ENCODE measurements around the gene TMBIM1.
A peak's percentile ranks its signal among the peaks of the same experiment; 100 is the strongest.

TMBIM1 gene

GRCh38 chr2:218267259-218267658 lies 25.0 kb downstream of the TMBIM1 start:
- no peak overlapping the region for H3K27ac Mint-ChIP-seq
- H3K9me3 Mint-ChIP-seq = no peaks in the 10 kb centered on the region
- TF ChIP-seq CTCF (IDR thresholded peaks at IDR 0.05) = no peak
- no peak for DNase-seq
- H3K4me1 Mint-ChIP-seq = peaks cover 37% of the 10 kb centered on the region
- H3K4me3 Mint-ChIP-seq = peak overlapping the region; percentile 55
- no peaks in the 10 kb centered on the region for H3K27me3 Mint-ChIP-seq (ENCODE audit: low read depth, poor library complexity)
- H3K36me3 Mint-ChIP-seq (ENCODE audit: low read depth) = peaks cover 28% of the 10 kb centered on the region

- no peak for DNase-seq
- H3K27ac Mint-ChIP-seq = no peak overlapping the region
- H3K4me3 Mint-ChIP-seq = no peak overlapping the region
- peaks cover 28% of the 10 kb centered on the region for H3K36me3 Mint-ChIP-seq (ENCODE audit: low read depth)
- no peak for TF ChIP-seq CTCF (IDR thresholded peaks at IDR 0.05)
- peaks cover 36% of the 10 kb centered on the region for H3K4me1 Mint-ChIP-seq
- H3K9me3 Mint-ChIP-seq = no peaks in the 10 kb centered on the region
- no peaks in the 10 kb centered on the region for H3K27me3 Mint-ChIP-seq (ENCODE audit: low read depth, poor library complexity)
Measured at GRCh38 chr2:218266316-218266979, 25.9 kb downstream of the TMBIM1 start.

- Mint-ChIP-seq H3K27me3 (ENCODE audit: low read depth, poor library complexity) (no peaks in the 10 kb centered on the region), H3K36me3 (ENCODE audit: low read depth) (peaks cover 28% of the 10 kb centered on the region), H3K9me3 (no peaks in the 10 kb centered on the region), H3K4me3 (no peak overlapping the region), H3K4me1 (peaks cover 38% of the 10 kb centered on the region), H3K27ac (no peak overlapping the region)
- DNase-seq = no peak
- no peak for TF ChIP-seq CTCF (IDR thresholded peaks at IDR 0.05)
Measured at GRCh38 chr2:218265626-218266025, 26.7 kb downstream of the TMBIM1 start.

- peaks cover 28% of the 10 kb centered on the region for H3K36me3 Mint-ChIP-seq (ENCODE audit: low read depth)
- no peak for DNase-seq
- H3K4me1 Mint-ChIP-seq = peaks cover 44% of the 10 kb centered on the region
- H3K4me3 Mint-ChIP-seq = no peak overlapping the region
- H3K27ac Mint-ChIP-seq = no peak overlapping the region
- H3K27me3 Mint-ChIP-seq (ENCODE audit: low read depth, poor library complexity) = no peaks in the 10 kb centered on the region
- H3K9me3 Mint-ChIP-seq = no peaks in the 10 kb centered on the region
- TF ChIP-seq CTCF (IDR thresholded peaks at IDR 0.05) = no peak
Measured at GRCh38 chr2:218264773-218265561, 27.3 kb downstream of the TMBIM1 start.

GRCh38 chr2:218263817-218264641 lies 28.3 kb downstream of the TMBIM1 start:
- Mint-ChIP-seq H3K9me3 (no peaks in the 10 kb centered on the region), H3K27me3 (ENCODE audit: low read depth, poor library complexity) (no peaks in the 10 kb centered on the region), H3K4me1 (peaks cover 47% of the 10 kb centered on the region), H3K4me3 (no peak overlapping the region), H3K27ac (peak overlapping the region; percentile 52), H3K36me3 (ENCODE audit: low read depth) (peaks cover 24% of the 10 kb centered on the region)
- no peak for TF ChIP-seq CTCF (IDR thresholded peaks at IDR 0.05)
- DNase-seq = no peak

Data from nephron progenitor cell (in vitro differentiated cells).